ENCODE measurements around the gene ZNF74.
"Not testable (repeated sequence)": the region's sequence is repeated elsewhere in the genome, so short reads cannot be mapped to it uniquely, and the experiment has no call there.

GRCh38 chr22:20378684-20379083, 15.3 kb upstream of the ZNF74 start:
- TF ChIP-seq, protein P1, sequence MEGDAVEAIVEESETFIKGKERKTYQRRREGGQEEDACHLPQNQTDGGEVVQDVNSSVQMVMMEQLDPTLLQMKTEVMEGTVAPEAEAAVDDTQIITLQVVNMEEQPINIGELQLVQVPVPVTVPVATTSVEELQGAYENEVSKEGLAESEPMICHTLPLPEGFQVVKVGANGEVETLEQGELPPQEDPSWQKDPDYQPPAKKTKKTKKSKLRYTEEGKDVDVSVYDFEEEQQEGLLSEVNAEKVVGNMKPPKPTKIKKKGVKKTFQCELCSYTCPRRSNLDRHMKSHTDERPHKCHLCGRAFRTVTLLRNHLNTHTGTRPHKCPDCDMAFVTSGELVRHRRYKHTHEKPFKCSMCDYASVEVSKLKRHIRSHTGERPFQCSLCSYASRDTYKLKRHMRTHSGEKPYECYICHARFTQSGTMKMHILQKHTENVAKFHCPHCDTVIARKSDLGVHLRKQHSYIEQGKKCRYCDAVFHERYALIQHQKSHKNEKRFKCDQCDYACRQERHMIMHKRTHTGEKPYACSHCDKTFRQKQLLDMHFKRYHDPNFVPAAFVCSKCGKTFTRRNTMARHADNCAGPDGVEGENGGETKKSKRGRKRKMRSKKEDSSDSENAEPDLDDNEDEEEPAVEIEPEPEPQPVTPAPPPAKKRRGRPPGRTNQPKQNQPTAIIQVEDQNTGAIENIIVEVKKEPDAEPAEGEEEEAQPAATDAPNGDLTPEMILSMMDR (IDR thresholded peaks at IDR 0.05) = not testable (repeated sequence)
- not testable (repeated sequence) for TF ChIP-seq EZH2phosphoT487, EZH2 (IDR thresholded peaks at IDR 0.05)

All from neural progenitor cell (in vitro differentiated cells).